Hepatocyte (in vitro differentiated cells): ENCODE measurements around the gene TRIM17. TPM values are rescaled to one million over a fixed set of nuclear protein-coding genes. Genes with fewer than 3 reads are reported as not detected.

Experiments used
- DNase-seq: peaks from one replicate; pipeline ENCODE4 v3.0.0-alpha.2; 2016; ENCODE audit warnings: low spot score
- H2AFZ ChIP-seq: fragments of 200-600 bp; sonication (generic); 2 replicates; pipeline ENCODE4 v1.6.0; 2016; ENCODE audit warnings: antibody characterized with exemption, mild to moderate bottlenecking
- H3K27ac ChIP-seq: fragments of 200-600 bp; sonication (generic); 2 replicates; pipeline ENCODE4 v1.5.1; 2016; ENCODE audit warnings: mild to moderate bottlenecking
- H3K27me3 ChIP-seq: fragments of 200-600 bp; sonication (generic); 2 replicates; pipeline ENCODE4 v1.6.1; 2016
- H3K36me3 ChIP-seq: fragments of 200-600 bp; sonication (generic); replicated peaks from 2 replicates; pipeline ENCODE4 v1.5.1; 2016; ENCODE audit warnings: low read depth; ENCODE audit not compliant: insufficient read depth
- H3K4me1 ChIP-seq: fragments of 200-600 bp; sonication (generic); 2 replicates; pipeline ENCODE4 v1.5.1; 2016; ENCODE audit warnings: mild to moderate bottlenecking, moderate library complexity; ENCODE audit not compliant: insufficient read depth
- H3K4me2 ChIP-seq: fragments of 200-600 bp; sonication (generic); 2 replicates; pipeline ENCODE4 v1.6.0; 2016
- H3K4me3 ChIP-seq: fragments of 200-600 bp; sonication (generic); 2 replicates; pipeline ENCODE4 v1.5.1; 2016; ENCODE audit warnings: mild to moderate bottlenecking
- H3K79me2 ChIP-seq: fragments of 200-600 bp; sonication (generic); 2 replicates; pipeline ENCODE4 v1.6.0; 2017; ENCODE audit warnings: mild to moderate bottlenecking
- H3K9me2 ChIP-seq: fragments of 200-600 bp; sonication (generic); replicated peaks from 2 replicates; pipeline ENCODE4 v1.6.0; 2017; ENCODE audit warnings: mild to moderate bottlenecking; ENCODE audit not compliant: insufficient read depth
- H3K9me3 ChIP-seq: fragments of 200-600 bp; sonication (generic); 2 replicates; pipeline ENCODE4 v1.5.1; 2016; ENCODE audit warnings: low read depth, mild to moderate bottlenecking
- H4K20me1 ChIP-seq: fragments of 200-600 bp; sonication (generic); 2 replicates; pipeline ENCODE4 v1.6.0; 2016; ENCODE audit warnings: mild to moderate bottlenecking; ENCODE audit not compliant: insufficient read depth, poor library complexity, severe bottlenecking
- CTCF ChIP-seq: fragments of 200-600 bp; sonication (generic); IDR thresholded peaks from 2 replicates; pipeline ENCODE4 v1.5.1; 2016; ENCODE audit warnings: antibody characterized with exemption, mild to moderate bottlenecking; ENCODE audit not compliant: poor library complexity
- EZH2 ChIP-seq: fragments of 200-600 bp; sonication (generic); IDR thresholded peaks from 2 replicates; pipeline ENCODE4 v1.6.1; 2016; ENCODE audit warnings: antibody characterized with exemption, mild to moderate bottlenecking, borderline replicate concordance
- EZH2phosphoT487 ChIP-seq: fragments of 200-600 bp; sonication (generic); IDR thresholded peaks from one replicate; pipeline ENCODE4 v1.6.1; 2018; ENCODE audit warnings: antibody characterized with exemption, mild to moderate bottlenecking, low read depth, moderate library complexity; ENCODE audit not compliant: unreplicated experiment, severe bottlenecking
- WGBS: methylation state at CpG from one replicate; pipeline ENCODE4 v1.1.6; 2016; ENCODE audit warnings: low lambda C conversion rate; ENCODE audit errors: missing lambda C conversion rate; 5-methylcytosine and 5-hydroxymethylcytosine counted together
- polyA plus RNA-seq: library from polyadenylated mRNA; unstranded; fragments of >200 nt; fragmentation: Nextera tagmentation; extraction: Ambion mirVana; gene quantifications from 2 replicates; pipeline ENCODE4 v1.2.1, GENCODE V29; 2016
- total RNA-seq: library from RNA; depleted of rRNA; stranded (reverse); fragments of >200 nt; gene quantifications from 2 replicates; pipeline ENCODE4 v1.2.3, GENCODE V29; 2014

TRIM17 gene
- total and polyA plus RNA-seq, 2 experiments from 2014 or later, result 2.4 to 7.3 TPM

DNA sequence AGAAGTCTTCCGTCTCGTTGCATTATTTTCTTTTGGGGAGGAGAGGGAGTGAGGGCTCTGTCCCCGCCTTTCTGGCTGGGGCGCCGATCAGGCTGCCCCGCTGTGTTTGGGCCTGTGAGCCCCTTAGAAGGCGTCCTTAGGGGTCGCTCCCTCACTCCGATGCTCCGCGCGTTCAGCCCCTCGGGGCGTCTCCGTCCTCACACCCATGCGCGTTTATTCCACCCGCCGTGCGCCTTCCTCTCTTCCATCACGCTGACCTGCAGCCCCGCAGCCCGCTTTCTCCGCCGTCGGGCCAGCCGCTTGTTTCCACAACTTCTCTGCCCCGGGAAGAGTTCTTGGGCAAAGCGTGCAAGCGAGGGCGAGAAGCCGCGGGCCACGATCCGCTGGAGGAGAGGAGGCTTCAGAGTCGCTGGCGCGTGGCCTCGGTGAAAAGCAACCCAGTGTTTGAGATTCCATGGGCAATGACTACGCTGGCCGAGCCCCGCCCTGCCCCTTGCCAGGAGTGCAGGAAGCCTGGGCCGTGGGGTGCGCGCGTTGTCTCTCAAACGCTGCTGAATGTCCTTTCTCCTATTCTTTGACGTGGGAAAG is 37.7 kb downstream of the TRIM17 start:
- Histone ChIP-seq H3K4me3 (peak overlapping the region; percentile 47), H3K27ac (peak overlapping the region; percentile 72), H3K9me3 (no peaks in the 10 kb centered on the region), H3K4me2 (peak overlapping the region; percentile 97), H3K27me3 (no peaks in the 10 kb centered on the region), H3K79me2 (no peaks in the 10 kb centered on the region), H3K4me1 (peaks cover 6% of the 10 kb centered on the region), H3K9me2 (no peaks in the 10 kb centered on the region), H2AFZ (peak overlapping the region; percentile 83), H3K36me3 (no peaks in the 10 kb centered on the region), H4K20me1 (no peaks in the 10 kb centered on the region)
- TF ChIP-seq EZH2 (no peak), CTCF (no peak), EZH2phosphoT487 (no peak)
- peak; percentile 43 for DNase-seq
- 5% methylated on average over 48 of the region's 48 CpGs for WGBS

DNA sequence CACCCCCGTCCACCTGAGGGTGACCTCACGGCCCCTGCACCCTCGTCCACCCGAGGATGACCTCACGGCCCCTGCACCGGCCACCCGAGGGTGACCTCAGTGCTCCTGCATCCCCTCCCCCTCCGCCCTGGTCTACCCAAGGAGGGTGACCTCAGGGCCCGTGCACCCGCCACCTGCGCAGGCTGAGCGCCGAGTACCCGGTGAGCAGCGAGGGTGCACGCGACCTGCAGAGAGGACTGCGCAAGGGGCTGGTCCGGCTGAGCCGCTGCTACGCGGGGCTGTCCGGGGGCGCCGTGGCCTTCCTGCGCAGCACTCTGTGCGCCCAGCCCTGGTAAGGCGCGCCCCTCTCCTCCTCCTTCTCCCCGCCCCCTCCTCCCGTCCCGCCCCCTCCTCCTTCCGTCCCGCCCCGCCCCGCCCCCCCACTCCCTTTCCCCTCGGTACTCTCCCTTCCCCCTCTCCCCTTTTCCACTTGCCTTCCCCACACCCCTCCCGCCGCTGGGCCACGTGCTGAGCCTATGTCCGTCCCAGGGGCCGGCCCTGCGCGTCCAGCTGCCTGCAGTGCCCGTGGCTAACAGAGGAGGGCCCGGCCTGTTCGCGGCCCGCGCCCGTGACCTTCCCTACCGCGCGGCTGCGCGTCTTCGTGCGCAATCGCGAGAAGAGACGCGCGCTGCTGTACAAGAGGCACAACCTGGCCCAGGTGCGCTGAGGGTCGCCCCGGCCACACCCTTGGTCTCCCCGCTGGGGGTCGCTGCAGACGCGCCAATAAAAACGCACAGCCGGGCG is 38.4 kb downstream of the TRIM17 start:
- H3K4me2 ChIP-seq, result peak overlapping the region; percentile 97
- WGBS, result 4% methylated on average over 51 of the region's 73 CpGs
- no peaks in the 10 kb centered on the region for H4K20me1 ChIP-seq
- H3K36me3 ChIP-seq, result no peaks in the 10 kb centered on the region
- H2AFZ ChIP-seq, result peak overlapping the region; percentile 83
- peak; percentile 88 for DNase-seq
- no peaks in the 10 kb centered on the region for H3K9me3 ChIP-seq
- H3K4me3 ChIP-seq, result peak overlapping the region; percentile 47
- no peaks in the 10 kb centered on the region for H3K27me3 ChIP-seq
- H3K4me1 ChIP-seq, result peaks cover 6% of the 10 kb centered on the region
- peak overlapping the region; percentile 72 for H3K27ac ChIP-seq
- H3K9me2 ChIP-seq, result no peaks in the 10 kb centered on the region
- H3K79me2 ChIP-seq, result no peaks in the 10 kb centered on the region
- no peak for TF ChIP-seq EZH2
- TF ChIP-seq EZH2phosphoT487, result no peak
- TF ChIP-seq CTCF, result peak; percentile 81

DNA sequence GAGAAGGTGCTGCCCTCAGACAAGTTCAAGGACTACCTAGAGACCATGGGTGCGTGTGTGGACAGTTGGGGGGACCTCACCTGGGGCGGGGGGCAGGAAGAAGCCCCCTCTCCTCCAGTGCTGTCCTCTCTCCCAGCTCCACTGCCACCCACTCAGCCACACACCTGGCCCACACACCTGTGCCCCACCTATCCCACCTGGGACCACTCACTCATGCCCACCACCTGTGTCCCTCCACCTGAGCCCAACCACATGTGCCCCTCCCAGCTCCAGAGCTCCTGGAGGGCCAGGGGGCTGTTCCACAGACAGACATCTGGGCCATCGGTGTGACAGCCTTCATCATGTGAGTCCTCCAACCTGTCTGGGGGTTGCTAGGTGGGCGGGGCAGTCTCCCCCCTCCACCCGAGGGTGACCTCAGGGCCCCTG is 39.0 kb downstream of the TRIM17 start:
- Histone ChIP-seq H3K79me2 (no peaks in the 10 kb centered on the region), H3K27me3 (no peaks in the 10 kb centered on the region), H4K20me1 (no peaks in the 10 kb centered on the region), H3K4me2 (peak overlapping the region; percentile 97), H3K27ac (no peak overlapping the region), H3K4me1 (peaks cover 6% of the 10 kb centered on the region), H3K36me3 (no peaks in the 10 kb centered on the region), H3K9me2 (no peaks in the 10 kb centered on the region), H3K4me3 (no peak overlapping the region), H3K9me3 (no peaks in the 10 kb centered on the region), H2AFZ (no peak overlapping the region)
- 69% methylated on average over 5 of the region's 5 CpGs for WGBS
- DNase-seq, result no peak
- TF ChIP-seq EZH2 (no peak), CTCF (no peak), EZH2phosphoT487 (no peak)
